Panc1 (cell line): ENCODE results near the gene CYS1. TPM values are rescaled to one million over a fixed set of nuclear protein-coding genes. Genes with fewer than 3 reads are reported as not detected.

ENCODE experiments used
- ATAC-seq: fragments of 200-7000 bp; cut with Tn5 transposase; 2 replicates; pipeline ENCODE4 v1.9.1; 2020; ENCODE audit warnings: mild to moderate bottlenecking, moderate library complexity
- BruUV-seq: library from RNA; stranded (reverse); fragments of 400-500 nt; replicated peaks from 2 replicates; lab custom pipeline; 2021; lab: Mats Ljungman, UMichigan
- CTCF ChIA-PET: fragments of 300-600 bp; sonication (Branson Sonifier 250); formaldehyde crosslinking; loops from one replicate; lab custom pipeline; 2022; ENCODE audit warnings: antibody characterized with exemption; lab: Charles Lee
- POLR2A ChIA-PET: fragments of 300-600 bp; sonication (Branson Sonifier 250); formaldehyde crosslinking; loops from one replicate; lab custom pipeline; 2022; ENCODE audit warnings: antibody characterized with exemption; lab: Charles Lee
- DNase-seq: peaks from one replicate; pipeline ENCODE4 v3.0.0-alpha.2; 2010; ENCODE audit warnings: low read depth, low spot score
- H3K27ac ChIP-seq: 2 replicates; pipeline ENCODE4 v1.5.1; 2011; ENCODE audit warnings: mild to moderate bottlenecking, low read length, inconsistent platforms
- H3K27me3 ChIP-seq: fragments of 200-500 bp; sonication (Bioruptor generic); 2 replicates; pipeline ENCODE4 v1.6.0; 2014; ENCODE audit warnings: low read length, inconsistent platforms; ENCODE audit not compliant: control insufficient read depth, insufficient read depth
- H3K36me3 ChIP-seq: fragments of 200-500 bp; sonication (Bioruptor generic); 2 replicates; pipeline ENCODE4 v1.5.1; 2014; ENCODE audit warnings: inconsistent platforms, mild to moderate bottlenecking, low read length, moderate library complexity; ENCODE audit not compliant: control insufficient read depth, insufficient read depth
- H3K4me1 ChIP-seq: 2 replicates; pipeline ENCODE4 v1.5.1; 2011; ENCODE audit warnings: inconsistent platforms, mild to moderate bottlenecking, low read length, moderate library complexity; ENCODE audit not compliant: control insufficient read depth, insufficient read depth
- H3K4me3 ChIP-seq, 2 experiments: 2 replicates each; pipeline ENCODE4 v1.5.1; 2011 to 2012; ENCODE audit warnings: low read depth in 2 of 2, low read length in 2 of 2, mild to moderate bottlenecking in 2 of 2, inconsistent platforms in 1 of 2, moderate library complexity in 1 of 2
- H3K9me3 ChIP-seq: fragments of 200-500 bp; sonication (Bioruptor generic); 2 replicates; pipeline ENCODE4 v1.5.1; 2014; ENCODE audit warnings: low read depth, mild to moderate bottlenecking, inconsistent platforms, low read length, moderate library complexity; ENCODE audit not compliant: control insufficient read depth, insufficient read depth
- POLR2AphosphoS5 ChIP-seq: IDR thresholded peaks from 2 replicates; pipeline ENCODE4 v1.6.1; 2012; ENCODE audit warnings: mild to moderate bottlenecking, low read depth, low read length, moderate library complexity
- SIN3A ChIP-seq: IDR thresholded peaks from 2 replicates; pipeline ENCODE4 v1.6.1; 2012; ENCODE audit warnings: low read depth, mild to moderate bottlenecking, low read length, moderate library complexity, borderline replicate concordance; ENCODE audit not compliant: insufficient read depth
- TCF7L2 ChIP-seq: IDR thresholded peaks from 2 replicates; pipeline ENCODE4 v1.6.1; 2011; ENCODE audit warnings: mild to moderate bottlenecking, low read depth, low read length, inconsistent platforms
- in situ Hi-C: cut with HindIII; loops from 2 replicates; pipeline ENCODE4 v1.10.0; 2016; ENCODE audit warnings: low sequenced_read_pairs, low pct_unique_long_range_greater_than_20kb
- intact Hi-C: fragments of 100-400 bp; cut with micrococcal nuclease; formaldehyde crosslinking; loops from one replicate; pipeline ENCODE4 v1.10.0; 2022; ENCODE audit not compliant: unreplicated experiment
- total RNA-seq: library from RNA; stranded (reverse); gene quantifications from one replicate; pipeline ENCODE4 v1.2.1, GENCODE V29; 2021; ENCODE audit not compliant: unreplicated experiment
- TF ChIP-seq, protein P1 (sequence below): fragments of 450-650 bp; IDR thresholded peaks from 2 replicates; pipeline ENCODE4 v1.5.1; 2017; ENCODE audit warnings: mild to moderate bottlenecking
- TF ChIP-seq, protein P2 (sequence below), 2 experiments: IDR thresholded peaks; 2 replicates each; pipeline ENCODE4 v1.6.1; 2011 to 2012; ENCODE audit warnings: low read depth in 2 of 2, control low read depth in 1 of 2, low read length in 1 of 2, mild to moderate bottlenecking in 1 of 2, moderate library complexity in 1 of 2; ENCODE audit not compliant: insufficient read depth in 1 of 2

Gene CYS1
- total RNA-seq, 1 experiment from 2014 or later: 20.4 TPM

- no peak for ATAC-seq
- no peak for DNase-seq
- CTCF ChIA-PET: no interaction called here
- no peak overlapping the region for H3K4me3 ChIP-seq
- TF ChIP-seq, protein P1, sequence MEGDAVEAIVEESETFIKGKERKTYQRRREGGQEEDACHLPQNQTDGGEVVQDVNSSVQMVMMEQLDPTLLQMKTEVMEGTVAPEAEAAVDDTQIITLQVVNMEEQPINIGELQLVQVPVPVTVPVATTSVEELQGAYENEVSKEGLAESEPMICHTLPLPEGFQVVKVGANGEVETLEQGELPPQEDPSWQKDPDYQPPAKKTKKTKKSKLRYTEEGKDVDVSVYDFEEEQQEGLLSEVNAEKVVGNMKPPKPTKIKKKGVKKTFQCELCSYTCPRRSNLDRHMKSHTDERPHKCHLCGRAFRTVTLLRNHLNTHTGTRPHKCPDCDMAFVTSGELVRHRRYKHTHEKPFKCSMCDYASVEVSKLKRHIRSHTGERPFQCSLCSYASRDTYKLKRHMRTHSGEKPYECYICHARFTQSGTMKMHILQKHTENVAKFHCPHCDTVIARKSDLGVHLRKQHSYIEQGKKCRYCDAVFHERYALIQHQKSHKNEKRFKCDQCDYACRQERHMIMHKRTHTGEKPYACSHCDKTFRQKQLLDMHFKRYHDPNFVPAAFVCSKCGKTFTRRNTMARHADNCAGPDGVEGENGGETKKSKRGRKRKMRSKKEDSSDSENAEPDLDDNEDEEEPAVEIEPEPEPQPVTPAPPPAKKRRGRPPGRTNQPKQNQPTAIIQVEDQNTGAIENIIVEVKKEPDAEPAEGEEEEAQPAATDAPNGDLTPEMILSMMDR: no peak
- no TSS peak for BruUV-seq
- POLR2A ChIA-PET: interaction anchor here (0.6 kb wide), 1 partner anchor 698 kb away, joined by 3 read pairs; no protein-coding TSS in a partner anchor
- H3K36me3 ChIP-seq: no peaks in the 10 kb centered on the region
- no peaks in the 10 kb centered on the region for H3K9me3 ChIP-seq
- in situ Hi-C loops (no loop called here), intact Hi-C loops (no loop called here)
- H3K4me1 ChIP-seq: peaks cover 16% of the 10 kb centered on the region
- H3K27ac ChIP-seq: no peak overlapping the region
- H3K27me3 ChIP-seq: no peaks in the 10 kb centered on the region
Measured at GRCh38 chr2:10033251-10034006, 46.8 kb downstream of the CYS1 start.

DNA sequence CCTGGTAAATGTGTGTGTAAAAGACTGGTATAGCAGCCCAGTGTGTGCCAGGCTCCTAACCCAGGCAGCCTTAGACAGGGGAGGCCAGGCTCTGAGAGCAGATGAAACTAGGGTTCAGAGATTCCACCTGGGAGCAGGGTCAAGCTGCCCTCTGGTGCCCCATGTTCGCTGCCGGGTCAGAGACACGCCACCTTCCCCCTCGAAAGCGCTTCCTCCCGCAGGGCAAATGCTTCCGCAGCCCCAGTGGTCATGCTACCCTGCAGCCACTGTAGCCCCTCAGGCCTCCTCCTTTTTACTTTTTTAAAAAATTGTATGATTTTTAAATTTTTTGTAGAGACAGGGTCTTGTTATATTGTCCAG, 47.5 kb downstream of the CYS1 start:
- POLR2A ChIA-PET: no interaction called here
- CTCF ChIA-PET: no interaction called here
- BruUV-seq: no TSS peak
- TF ChIP-seq TCF7L2: no peak
- TF ChIP-seq, protein P2, sequence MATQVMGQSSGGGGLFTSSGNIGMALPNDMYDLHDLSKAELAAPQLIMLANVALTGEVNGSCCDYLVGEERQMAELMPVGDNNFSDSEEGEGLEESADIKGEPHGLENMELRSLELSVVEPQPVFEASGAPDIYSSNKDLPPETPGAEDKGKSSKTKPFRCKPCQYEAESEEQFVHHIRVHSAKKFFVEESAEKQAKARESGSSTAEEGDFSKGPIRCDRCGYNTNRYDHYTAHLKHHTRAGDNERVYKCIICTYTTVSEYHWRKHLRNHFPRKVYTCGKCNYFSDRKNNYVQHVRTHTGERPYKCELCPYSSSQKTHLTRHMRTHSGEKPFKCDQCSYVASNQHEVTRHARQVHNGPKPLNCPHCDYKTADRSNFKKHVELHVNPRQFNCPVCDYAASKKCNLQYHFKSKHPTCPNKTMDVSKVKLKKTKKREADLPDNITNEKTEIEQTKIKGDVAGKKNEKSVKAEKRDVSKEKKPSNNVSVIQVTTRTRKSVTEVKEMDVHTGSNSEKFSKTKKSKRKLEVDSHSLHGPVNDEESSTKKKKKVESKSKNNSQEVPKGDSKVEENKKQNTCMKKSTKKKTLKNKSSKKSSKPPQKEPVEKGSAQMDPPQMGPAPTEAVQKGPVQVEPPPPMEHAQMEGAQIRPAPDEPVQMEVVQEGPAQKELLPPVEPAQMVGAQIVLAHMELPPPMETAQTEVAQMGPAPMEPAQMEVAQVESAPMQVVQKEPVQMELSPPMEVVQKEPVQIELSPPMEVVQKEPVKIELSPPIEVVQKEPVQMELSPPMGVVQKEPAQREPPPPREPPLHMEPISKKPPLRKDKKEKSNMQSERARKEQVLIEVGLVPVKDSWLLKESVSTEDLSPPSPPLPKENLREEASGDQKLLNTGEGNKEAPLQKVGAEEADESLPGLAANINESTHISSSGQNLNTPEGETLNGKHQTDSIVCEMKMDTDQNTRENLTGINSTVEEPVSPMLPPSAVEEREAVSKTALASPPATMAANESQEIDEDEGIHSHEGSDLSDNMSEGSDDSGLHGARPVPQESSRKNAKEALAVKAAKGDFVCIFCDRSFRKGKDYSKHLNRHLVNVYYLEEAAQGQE (IDR thresholded peaks at IDR 0.05; ENCODE audit: insufficient read depth in 1 of 2, low read depth in 2 of 2, low read length in 1 of 2): no peak
- no peak for TF ChIP-seq POLR2AphosphoS5
- TF ChIP-seq SIN3A: no peak
- TF ChIP-seq, protein P1: no peak
- Histone ChIP-seq H3K27ac (no peak overlapping the region), H3K4me1 (peaks cover 16% of the 10 kb centered on the region), H3K27me3 (no peaks in the 10 kb centered on the region), H3K9me3 (no peaks in the 10 kb centered on the region), H3K4me3 (no peak overlapping the region), H3K36me3 (no peaks in the 10 kb centered on the region)
- intact Hi-C loops (no loop called here), in situ Hi-C loops (no loop called here)
- ATAC-seq (no peak), DNase-seq (no peak)
